Testis (tissue), 3 donors: Measurements from ENCODE around the gene IFFO2. TPM values are rescaled to one million over a fixed set of nuclear protein-coding genes. Genes with fewer than 3 reads are reported as not detected.

Experiments
- DNase-seq: peaks from one replicate; pipeline ENCODE4 v3.0.0-alpha.2; 2019
- H3K27ac ChIP-seq, 2 donors: fragments of 200-600 bp; sonication (generic); one replicate each; pipeline ENCODE4 v1.5.1; 2019
- H3K27me3 ChIP-seq: fragments of 200-600 bp; sonication (generic); one replicate; pipeline ENCODE4 v1.5.1; 2019
- H3K36me3 ChIP-seq: fragments of 200-600 bp; sonication (generic); one replicate; pipeline ENCODE4 v1.5.1; 2017; ENCODE audit warnings: low read depth; ENCODE audit errors: missing control alignments
- H3K4me1 ChIP-seq: fragments of 200-600 bp; sonication (generic); one replicate; pipeline ENCODE4 v1.5.1; 2019
- H3K4me3 ChIP-seq, 2 donors: fragments of 200-600 bp; sonication (generic); one replicate each; pipeline ENCODE4 v1.5.1; 2017 to 2019
- H3K9me3 ChIP-seq: fragments of 200-600 bp; sonication (generic); one replicate; pipeline ENCODE4 v1.5.1; 2017
- POLR2A ChIP-seq: fragments of 450-650 bp; IDR thresholded peaks from one replicate; pipeline ENCODE4 v1.6.1; 2017; ENCODE audit warnings: antibody characterized with exemption, mild to moderate bottlenecking, moderate library complexity
- WGBS, 2 donors: methylation state at CpG; one replicate each; pipeline ENCODE4 v1.1.5; 2018; 5-methylcytosine and 5-hydroxymethylcytosine counted together
- intact Hi-C: fragments of 100-400 bp; cut with DNase I; formaldehyde crosslinking; loops from one replicate; pipeline ENCODE4 v1.15.1; 2023; ENCODE audit warnings: low total_unique reads
- polyA plus RNA-seq: library from polyadenylated mRNA; stranded (reverse); fragments of 350-450 nt; fragmentation: Illumina TruSeq; extraction: RNeasy Lipid Tissue Mini Kit (QIAGEN cat#74804); gene quantifications from one replicate; pipeline ENCODE4 v1.2.3, GENCODE V29; 2014; ENCODE audit warnings: low read depth, low replicate concordance; ENCODE audit not compliant: insufficient read depth
- total RNA-seq, 2 donors: library from RNA; depleted of rRNA; stranded (reverse); fragments of >200 nt; gene quantifications; one replicate each; pipeline ENCODE4 v1.2.3, GENCODE V29; 2016
- TF ChIP-seq, protein P1 (sequence below), 3 experiments: fragments of 450-650 bp in 2 of 3; fragments of 200-600 bp in 1 of 3; sonication (generic) in 1 of 3; IDR thresholded peaks; one replicate each; pipeline ENCODE4 v1.5.1; 2016 to 2019; ENCODE audit warnings: antibody characterized with exemption in 3 of 3, mild to moderate bottlenecking in 2 of 3, moderate library complexity in 1 of 3

The IFFO2 gene
- total and polyA plus RNA-seq, 3 donors from 2014 or later = 5.0 to 8.5 (median 5.6) TPM

DNA sequence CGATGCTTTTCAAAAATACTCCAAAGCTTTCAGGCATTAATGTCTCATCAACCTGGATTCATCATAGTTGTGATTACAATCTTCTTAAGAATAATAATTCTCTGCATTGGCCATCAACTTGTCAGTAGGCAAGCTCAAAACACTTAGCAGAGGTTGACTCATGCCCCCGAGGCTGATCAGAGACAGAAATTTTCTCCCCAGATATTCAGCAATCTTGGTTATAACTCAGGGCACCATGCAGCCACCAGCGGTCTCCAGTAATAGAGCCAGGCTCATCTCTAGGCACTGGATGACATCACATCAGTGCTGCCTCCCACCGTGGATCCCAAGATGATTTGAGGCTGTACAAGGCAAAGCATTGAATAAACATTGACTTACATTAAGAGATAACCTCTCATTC lies 14.3 kb upstream of the IFFO2 start:
- intact Hi-C loops = no loop called here
- WGBS, 2 donors = 69 to 82% methylated on average over 4 of the region's 4 CpGs
- no peak for DNase-seq

DNA sequence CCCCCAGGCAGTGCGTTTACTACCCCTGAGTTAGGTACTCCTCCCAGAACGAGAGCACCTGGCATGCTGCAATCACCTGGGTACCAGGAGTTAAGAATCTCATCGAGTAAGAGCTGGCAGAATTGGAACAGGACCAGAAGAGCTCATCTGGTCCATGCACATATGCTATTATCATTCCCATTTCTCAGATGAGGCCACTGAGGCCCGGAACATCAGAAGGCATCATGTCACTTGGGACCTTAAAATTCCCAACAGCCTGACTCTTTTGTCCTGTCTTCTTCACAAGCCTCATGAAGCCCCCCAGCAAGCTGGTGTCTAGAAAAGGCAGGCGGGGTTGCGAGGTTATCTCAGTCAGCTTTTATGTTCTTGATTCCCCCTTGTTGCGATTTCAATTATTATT lies 13.9 kb upstream of the IFFO2 start:
- Histone ChIP-seq H3K36me3 (no peaks in the 10 kb centered on the region), H3K27me3 (no peaks in the 10 kb centered on the region)

More for the DNA sequence above, 14.3 kb upstream of the IFFO2 start:
- TF ChIP-seq, protein P1, sequence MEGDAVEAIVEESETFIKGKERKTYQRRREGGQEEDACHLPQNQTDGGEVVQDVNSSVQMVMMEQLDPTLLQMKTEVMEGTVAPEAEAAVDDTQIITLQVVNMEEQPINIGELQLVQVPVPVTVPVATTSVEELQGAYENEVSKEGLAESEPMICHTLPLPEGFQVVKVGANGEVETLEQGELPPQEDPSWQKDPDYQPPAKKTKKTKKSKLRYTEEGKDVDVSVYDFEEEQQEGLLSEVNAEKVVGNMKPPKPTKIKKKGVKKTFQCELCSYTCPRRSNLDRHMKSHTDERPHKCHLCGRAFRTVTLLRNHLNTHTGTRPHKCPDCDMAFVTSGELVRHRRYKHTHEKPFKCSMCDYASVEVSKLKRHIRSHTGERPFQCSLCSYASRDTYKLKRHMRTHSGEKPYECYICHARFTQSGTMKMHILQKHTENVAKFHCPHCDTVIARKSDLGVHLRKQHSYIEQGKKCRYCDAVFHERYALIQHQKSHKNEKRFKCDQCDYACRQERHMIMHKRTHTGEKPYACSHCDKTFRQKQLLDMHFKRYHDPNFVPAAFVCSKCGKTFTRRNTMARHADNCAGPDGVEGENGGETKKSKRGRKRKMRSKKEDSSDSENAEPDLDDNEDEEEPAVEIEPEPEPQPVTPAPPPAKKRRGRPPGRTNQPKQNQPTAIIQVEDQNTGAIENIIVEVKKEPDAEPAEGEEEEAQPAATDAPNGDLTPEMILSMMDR (IDR thresholded peaks at IDR 0.05) = no peak
- TF ChIP-seq POLR2A = no peak
- Histone ChIP-seq H3K9me3 (no peaks in the 10 kb centered on the region), H3K4me1 (no peaks in the 10 kb centered on the region), H3K36me3 (no peaks in the 10 kb centered on the region), H3K27ac (no peak overlapping the region), H3K27me3 (no peaks in the 10 kb centered on the region), H3K4me3 (no peak overlapping the region)

DNA sequence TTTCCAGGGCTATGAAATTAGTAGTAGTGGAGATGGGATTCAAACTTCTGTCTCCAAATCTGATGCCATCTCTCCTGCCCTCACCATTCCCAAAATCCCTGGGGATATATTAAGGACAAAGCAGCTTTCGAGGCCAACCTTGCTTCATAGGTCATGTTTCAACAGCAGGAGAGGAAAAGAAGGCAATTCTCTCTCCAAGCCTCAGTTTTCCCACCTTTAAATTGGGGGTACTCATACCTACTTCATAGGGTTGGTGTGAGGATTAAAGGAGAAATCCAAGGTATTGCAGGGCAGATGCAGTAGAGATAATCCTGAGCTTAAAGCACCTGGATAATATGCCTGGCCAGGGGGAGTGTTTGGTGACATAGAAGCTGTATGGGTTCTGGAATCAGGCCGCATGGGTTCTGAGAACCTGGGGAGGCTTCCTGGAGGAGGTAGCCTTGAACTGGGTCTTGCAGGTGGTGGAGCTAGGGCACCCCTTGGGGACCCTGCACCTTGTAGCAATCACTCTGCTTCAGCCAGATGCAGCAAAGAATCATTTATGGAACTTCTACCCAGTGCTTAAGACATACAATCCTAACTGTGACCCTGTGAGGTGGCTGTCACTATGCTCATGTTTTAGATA lies 10.7 kb upstream of the IFFO2 start:
- Histone ChIP-seq H3K36me3 (no peaks in the 10 kb centered on the region), H3K27ac (no peak overlapping the region), H3K4me1 (no peaks in the 10 kb centered on the region), H3K27me3 (no peaks in the 10 kb centered on the region), H3K4me3 (no peak overlapping the region), H3K9me3 (no peaks in the 10 kb centered on the region)
- intact Hi-C loops = no loop called here
- no peak for TF ChIP-seq POLR2A
- TF ChIP-seq, protein P1 (IDR thresholded peaks at IDR 0.05) = no peak
- 93% methylated on average over 2 of the region's 2 CpGs for WGBS, 2 donors
- no peak for DNase-seq

More for the DNA sequence above, 13.9 kb upstream of the IFFO2 start:
- DNase-seq = no peak
- 90 to 93% methylated on average over 7 of the region's 7 CpGs for WGBS, 2 donors
- Histone ChIP-seq H3K4me3 (no peak overlapping the region), H3K27ac (no peak overlapping the region), H3K4me1 (no peaks in the 10 kb centered on the region), H3K9me3 (no peaks in the 10 kb centered on the region)
- TF ChIP-seq, protein P1 (IDR thresholded peaks at IDR 0.05) = no peak
- TF ChIP-seq POLR2A = no peak
- intact Hi-C loops = no loop called here

DNA sequence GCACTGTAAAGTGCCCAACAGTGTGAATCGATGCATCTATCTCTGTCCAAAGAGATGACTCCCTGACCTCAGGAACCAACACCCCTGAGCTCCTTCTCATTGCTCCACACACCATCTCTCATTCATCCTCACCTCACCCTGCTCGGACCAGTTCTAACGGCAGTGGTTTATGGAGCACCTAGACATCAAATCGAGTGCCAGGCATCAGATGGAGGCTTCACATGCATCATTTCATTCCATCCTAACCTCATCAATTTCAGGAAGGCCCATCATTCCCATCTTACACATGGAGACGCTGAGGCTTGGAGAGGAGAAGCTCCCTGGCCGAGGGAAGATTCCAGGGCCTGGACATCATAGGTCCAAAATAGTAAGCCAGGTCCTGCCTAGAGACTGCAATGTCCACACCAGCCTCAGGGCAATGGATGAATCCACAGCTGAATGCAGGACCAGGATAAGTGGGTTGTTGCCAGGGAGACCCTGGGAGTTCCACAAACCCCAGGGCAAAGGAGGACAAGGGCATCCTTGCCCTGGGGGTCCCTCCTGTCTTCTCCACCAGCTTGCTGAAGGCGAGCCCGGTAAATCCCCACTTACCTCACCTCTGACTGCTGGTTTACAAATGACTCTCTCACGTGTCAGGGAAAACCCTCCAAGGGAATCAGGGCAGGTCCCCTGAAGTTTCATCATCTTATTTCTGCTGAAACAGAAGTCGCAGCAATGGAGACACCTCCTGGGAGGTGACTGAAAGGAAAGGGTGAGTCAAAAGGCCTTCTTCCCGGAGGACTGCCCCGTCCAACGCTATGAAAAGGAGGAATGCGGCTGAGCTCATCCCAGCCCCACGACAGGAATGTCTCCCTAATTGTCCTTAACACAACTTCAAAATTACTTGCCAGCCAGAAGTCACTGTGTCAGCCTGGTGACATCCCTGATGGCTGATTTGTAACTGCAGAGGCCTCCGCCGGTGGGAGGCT lies 9.0 kb upstream of the IFFO2 start:
- WGBS, 2 donors = 84 to 87% methylated on average over 17 of the region's 17 CpGs
- no peak overlapping the region for H3K27ac ChIP-seq
- intact Hi-C loops = no loop called here
- H3K36me3 ChIP-seq = no peaks in the 10 kb centered on the region
- no peak overlapping the region for H3K4me3 ChIP-seq
- no peaks in the 10 kb centered on the region for H3K27me3 ChIP-seq
- no peak for DNase-seq
- H3K9me3 ChIP-seq = no peaks in the 10 kb centered on the region
- H3K4me1 ChIP-seq = no peaks in the 10 kb centered on the region
- TF ChIP-seq, protein P1 (IDR thresholded peaks at IDR 0.05) = no peak
